HG03565 (cell line): ENCODE data around the gene TNNI3K.

Experiments
- ATAC-seq: cut with Tn5 transposase; IDR thresholded peaks from one replicate; pipeline ENCODE4 v1.9.1; 2021; ENCODE audit warnings: mild to moderate bottlenecking, moderate library complexity; ENCODE audit not compliant: unreplicated experiment

Gene TNNI3K

DNA sequence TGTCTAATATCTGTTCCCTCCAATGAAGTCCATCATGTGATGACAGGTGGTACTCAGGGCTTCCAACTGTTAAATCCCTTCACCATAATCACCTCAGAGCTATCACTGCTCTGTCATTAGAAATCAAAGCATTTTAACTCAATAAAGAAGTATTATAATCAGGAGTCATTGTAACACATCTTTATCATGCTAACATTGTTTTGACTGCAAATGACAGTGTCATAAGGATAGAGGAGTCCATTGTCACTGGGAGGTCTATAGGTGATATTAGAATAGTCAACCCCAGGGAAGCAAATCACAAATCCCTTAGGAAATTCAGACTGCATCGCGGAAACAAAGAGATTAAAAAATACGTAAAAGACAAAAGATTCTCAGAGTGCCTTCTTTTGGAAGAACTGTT is 246.4 kb downstream of the TNNI3K start:
- ATAC-seq = no peak

DNA sequence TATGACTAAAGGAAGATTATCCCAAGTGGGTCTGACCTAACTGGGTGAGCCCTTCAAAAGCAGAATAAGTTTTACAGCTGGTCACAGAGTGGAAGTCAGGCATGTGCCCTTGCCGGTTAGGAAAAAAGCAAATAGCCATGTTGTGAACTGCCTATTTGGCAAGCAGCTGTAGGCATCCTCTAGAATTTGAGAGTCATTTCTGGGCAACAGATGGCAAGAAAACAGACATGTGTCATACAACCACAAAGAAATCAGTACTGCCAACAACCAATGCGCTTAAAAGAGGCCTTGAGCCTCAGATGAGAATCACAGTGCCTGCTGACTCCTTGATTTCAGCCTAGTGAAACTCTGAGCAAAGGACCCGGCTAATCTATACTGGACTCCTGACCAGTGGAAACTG is 250.4 kb downstream of the TNNI3K start:
- no peak for ATAC-seq

DNA sequence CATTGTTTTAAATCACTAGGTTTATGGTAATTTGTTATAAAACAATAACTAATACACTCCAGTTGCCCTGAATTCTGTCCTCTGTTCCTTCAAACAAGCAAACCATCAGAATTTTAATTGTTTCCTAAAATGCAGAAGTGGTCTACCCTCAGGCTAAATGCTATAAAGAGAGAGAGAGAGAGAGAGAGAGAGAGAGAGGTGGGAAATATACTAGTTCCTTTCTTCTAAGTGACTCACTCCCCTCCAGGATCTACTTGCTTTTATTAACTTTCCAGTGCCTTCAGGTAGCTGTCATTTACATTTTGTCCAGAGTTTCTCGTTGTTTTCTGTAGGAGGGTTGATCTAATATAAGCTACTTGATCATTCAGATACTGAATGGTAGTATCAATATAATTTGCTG is 250.8 kb downstream of the TNNI3K start:
- ATAC-seq = no peak

DNA sequence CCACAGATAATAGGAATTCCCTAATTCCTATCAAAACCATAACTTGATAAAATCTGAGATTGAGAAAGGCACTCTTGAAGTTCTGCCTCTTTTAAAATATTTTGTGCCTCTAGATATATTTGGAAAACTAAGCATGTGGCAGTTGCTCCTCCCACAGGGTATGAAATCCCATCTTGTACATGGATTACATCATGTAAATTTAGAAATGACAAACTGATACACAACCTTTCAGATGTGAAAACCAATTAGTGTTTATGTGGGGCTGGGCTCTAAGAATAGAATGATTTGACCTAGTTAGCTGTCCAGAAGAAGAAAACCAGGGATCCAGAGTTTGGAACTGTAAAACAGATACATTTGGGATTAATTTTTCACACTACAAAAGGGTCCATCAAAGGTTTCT is 261.5 kb downstream of the TNNI3K start:
- ATAC-seq = no peak

DNA sequence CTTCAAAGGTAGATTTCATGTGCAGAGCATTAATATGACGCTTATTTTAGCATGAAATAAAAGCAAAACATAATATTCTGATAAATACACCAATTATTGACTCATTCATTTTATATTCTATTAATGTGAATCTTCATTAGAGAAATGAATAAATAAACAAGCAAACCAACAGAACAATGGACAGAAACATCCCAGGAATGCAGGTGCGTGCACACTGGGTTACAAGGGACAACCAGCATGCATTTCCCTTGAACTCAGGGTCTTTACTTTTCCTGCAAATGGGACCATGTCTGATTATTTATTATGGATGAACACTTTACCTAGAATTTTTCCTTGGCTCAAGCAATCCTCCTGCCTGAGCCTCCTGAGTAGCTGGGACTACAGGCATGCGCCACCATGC is 263.7 kb downstream of the TNNI3K start:
- ATAC-seq = no peak

DNA sequence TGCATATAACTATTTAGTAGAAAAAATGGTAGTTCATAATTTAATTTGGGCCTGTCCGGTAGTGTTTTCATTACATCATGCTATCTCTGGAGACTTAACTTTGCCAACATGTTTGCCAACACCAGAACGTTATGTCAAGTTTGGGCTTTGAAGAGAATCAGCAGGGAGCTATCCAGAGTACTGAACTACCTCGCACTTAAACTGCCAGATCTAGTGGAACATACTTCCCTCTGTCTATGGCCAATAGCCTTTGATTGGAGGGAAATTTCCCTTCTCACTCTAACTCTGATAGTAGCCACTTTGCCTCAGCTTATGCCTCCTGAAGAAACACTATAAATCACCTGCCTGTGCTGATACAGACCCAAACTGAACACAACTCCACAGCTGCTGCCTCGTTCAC is 267.2 kb downstream of the TNNI3K start:
- ATAC-seq = no peak

DNA sequence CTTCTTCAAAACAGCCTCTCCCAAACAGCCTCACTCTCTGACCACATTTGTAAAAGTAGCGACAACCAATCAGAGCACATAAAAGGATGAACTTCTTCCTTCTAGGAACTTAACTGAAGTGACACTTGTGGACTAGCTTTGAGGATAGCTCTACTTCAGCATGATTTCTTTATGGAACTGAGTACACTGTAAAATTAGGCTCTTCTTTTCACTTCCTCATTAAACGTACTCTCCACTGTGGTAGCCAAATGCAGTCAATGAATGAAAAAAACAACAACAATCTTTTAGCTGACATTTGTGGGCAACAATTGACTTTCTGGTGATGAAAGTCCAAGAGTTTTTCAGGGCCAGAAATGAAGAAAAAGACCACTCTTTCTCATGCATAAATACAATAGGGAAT is 267.7 kb downstream of the TNNI3K start:
- ATAC-seq = no peak

DNA sequence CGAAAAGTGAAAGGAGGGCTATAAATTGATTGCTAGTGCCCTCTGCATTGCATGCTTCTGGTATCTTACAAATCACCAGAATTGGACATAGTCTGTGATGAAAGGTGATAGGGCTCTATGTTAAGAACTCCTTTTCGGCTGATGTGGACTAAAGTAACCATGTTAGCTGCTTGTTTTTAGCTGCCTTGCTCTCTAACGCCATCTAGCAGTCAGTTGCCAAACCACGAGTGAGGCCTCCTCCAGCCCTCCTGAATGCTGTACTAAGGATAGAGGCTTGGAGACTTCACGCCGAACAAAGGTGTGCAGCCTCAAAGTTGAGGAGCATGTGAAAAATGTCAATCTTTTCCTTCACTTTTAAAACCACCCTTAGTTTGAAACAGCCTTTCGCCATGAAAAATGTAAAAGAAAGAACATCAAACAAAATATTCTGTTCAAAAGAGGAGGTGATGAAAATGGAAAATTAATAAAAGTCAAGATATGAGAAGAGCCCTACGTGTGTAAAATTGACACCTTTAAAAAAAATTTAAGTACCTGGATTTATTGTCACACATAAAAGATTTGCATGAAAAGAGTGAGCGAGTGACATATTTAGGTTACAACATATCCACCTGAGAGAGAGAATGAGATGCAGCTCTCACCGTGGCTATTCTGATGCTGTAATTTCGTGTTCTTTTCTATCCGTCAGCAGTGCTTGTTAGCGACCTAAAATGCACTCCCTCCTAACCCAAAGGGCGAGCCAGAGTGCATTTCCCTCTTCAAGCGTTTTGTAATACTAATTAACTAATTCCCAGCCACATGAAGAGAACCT is 269.1 kb downstream of the TNNI3K start:
- ATAC-seq = peak; percentile 94

DNA sequence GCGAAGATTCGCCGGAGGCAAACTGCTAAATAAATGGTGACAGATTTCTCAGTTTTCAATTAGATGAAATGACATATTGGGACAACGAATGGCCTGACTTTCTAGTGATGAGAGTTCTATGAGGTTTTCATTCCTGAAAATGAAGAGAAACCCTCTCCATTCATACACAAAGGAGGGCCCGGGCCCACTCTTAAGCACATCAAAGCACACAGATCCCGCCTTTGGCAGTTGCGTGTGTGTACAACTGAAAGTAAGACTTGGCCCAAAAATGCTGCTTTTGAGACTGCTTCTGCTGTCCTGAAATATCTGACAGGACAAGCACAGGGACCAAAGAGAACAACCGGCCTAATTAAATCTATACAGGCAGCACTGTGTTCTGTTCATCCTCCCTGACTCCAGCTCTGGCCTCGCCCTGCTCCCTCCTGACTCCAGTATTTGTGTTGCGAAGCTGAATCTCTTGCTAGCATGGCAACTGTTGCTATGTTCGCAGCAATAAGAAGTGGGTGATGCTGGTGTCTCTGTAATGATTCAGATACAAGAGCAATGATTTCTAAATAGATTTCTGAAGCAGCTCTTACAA is 269.8 kb downstream of the TNNI3K start:
- ATAC-seq = no peak

DNA sequence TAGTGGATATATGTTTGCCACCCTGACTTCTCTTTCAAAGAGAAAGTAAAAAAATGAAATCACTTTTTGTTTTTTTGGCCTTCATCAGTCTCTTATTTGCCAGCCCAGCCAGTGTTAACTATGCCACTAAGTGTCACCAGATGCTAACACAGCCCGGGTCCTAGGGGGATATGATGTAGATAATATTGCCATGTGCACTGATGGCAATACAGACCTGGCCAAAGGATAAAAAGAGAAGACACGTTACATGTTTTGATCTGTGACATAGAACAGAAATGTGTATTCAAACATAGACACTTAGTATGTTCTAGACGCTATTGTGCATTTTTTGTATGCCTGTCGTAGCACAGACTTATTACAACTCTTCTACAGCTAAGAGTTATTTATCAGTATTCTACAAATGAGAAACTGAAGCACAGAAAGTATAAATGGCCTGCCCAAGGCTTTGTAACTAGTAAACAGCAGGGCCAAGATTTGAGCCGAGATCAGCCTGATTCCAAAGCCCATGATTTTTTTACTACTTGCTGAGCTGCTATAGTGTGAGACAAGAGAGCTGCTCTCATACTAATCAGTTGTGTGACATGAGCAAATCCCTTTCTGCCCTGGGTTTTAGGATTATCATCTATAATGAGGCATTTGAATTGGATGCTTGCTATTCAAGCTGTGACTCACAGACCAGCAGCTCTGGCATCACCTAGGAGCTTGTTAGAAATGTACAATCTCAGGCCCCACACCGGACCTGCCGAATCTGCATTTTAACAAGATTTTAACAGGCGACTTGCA is 270.9 kb downstream of the TNNI3K start:
- ATAC-seq = no peak

DNA sequence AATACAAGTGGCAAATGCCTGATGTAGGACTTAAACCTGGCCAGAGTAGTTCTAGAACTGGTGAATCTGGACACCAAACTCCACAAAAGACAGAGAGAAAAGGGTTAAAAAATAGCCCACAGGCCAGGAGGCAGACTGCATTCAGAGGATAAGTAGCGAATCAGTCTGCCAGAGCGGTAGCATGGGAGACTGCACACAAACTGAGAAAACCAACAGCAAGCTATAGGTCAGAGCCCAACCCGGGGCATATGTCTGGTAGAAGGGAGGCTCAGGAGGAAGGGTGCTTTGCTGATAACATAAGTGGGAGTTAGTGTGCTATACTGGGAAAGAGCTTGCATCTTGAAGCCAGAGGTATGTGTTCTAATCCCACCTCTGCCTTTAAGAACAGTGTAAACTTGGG is 273.3 kb downstream of the TNNI3K start:
- no peak for ATAC-seq

DNA sequence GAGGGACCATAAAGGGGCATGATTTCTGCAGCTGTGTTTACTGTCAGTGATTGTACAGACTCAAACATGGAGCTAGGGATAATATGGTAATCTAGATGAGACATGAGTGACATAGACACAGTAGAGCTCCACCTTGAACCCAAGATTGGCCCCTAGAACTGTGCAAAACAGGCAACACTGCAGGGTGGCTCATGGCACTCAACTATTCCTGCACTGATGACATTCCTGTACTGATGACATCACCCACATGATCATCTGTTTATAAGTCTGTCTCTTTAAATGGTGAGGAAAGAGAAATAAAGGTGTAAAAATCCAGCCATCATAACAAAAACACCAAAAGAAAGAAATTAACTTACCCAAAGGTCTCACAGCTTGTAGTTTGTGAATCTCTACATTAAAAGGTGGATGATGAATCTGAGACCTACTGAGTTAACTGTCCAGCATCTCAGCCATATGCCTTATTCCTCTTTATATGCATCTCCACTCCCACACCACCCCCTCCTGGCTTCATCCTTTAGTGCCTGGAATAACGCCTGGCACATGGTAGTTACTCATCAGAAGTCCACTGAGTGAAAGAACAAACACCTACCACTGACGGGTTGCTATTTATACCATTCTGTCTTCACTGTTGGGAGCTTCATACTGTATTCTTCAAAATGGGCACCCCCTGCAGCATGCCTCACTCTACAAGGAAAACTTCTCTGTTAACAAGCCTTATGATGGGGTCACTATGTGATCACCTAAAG is 277.2 kb downstream of the TNNI3K start, which contains the start of gene LRRC53:
LRRC53 (minus strand) TSS at position 442 of the 746 bp plus-strand sequence. CDS start 29,262 bp downstream, outside the sequence.
- ATAC-seq = no peak

DNA sequence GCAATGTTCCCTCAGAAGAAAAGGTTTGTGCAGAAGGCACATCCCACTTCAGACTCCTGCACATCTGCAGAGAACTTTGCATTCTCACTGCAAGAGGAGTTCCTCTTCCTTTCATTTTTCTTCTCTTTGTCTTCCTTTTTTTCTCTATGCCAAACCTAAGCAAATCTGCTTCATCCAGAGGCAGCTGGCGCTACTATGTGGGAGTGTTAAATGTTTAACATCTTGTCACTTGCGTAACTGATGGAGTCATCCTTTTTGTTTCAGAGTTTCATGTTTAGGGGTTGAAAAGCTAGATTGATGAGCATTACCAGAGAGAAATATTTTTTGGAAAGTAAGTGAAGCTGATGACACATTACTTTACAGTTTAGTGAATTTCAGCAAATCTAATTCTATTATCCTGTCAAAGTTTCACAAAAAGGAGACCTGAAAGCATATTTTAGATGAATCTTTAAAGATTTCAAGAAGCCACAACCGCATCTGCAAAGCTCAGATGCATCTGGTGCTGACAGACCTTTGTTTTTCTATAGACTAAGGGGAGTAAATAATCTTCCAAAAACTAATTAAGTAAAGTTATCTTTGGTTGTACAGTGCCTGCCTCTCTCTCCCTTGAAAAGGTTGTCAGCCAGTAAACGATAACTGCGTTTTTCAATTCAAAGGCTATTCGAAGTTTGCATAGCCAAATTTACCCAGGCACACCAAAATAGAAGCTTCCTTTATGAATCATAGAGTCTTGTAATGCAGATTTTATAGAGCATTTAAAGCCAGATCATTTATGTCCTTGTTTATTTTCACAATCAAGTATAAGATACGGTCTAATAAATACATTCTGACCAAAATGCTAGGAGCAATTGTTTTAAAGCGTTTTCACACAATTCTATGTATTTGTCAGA is 278.5 kb downstream of the TNNI3K start:
- ATAC-seq = no peak

DNA sequence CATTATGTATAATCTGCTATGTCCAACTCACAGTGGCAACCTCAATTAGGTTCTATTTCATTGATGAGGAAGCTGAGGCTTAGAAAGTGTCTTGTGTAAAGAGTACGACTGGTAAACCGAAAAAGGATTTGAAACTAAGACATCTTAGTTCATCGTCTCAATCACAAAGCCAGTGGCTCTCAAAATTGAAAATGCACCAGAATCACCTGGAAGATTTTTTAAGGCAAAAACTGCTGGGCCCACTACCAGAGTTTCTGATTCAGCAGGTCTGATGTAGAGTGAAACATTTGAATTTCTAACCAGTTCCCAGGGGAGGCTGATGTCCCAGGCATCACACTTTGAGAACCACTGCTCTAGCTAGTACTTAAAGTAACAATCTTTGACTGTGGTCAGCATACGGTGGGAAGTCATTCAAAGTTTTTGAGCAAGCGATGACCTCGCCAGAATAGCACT is 282.4 kb downstream of the TNNI3K start:
- ATAC-seq = peak; percentile 86

DNA sequence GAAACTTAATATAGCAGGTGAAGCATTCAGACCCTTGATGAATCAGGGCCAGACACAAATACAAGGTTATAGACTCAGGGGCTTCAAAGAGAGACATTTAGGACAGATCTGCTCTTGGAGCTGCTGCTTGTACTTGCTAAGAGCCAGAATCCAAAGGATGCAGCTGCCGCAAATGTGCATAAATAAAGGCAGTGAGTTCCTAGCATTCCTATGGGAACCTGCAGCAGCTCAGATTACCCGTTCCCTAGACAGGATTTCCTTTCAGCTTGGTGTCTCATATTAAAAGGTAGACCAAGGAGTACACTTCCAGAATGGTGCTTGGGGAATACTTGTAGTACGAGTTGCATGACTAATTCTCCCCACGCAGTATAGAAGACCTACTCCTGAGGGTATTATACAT is 287.0 kb downstream of the TNNI3K start:
- no peak for ATAC-seq

DNA sequence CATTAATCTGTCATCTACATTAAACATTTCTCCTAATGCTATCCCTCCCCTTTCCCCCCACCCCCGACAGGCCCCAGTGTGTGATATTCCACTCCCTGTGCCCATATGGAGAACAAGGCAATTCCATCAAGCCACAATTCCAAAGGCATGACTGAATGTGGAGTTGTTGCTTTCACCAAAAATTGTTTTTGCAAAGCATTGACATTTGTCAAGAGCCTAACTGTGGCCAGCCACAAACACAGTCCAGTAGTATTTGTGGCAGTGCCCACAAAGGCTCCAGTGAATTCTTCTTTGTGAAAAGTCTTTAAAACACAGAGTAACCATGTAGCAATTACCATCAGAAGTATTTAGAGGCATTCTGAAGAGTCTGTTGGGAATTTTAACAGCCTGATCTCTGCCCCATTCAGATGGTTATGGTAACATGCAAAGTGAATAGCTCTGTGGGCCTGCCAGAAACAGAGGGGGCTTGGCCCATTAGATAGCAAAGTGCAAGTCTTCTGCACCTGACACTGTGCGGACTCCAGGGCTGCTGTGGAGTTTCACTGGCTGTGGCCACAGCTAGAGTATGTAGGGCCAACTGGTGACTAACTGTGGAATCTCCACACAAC is 288.8 kb downstream of the TNNI3K start:
- no peak for ATAC-seq

DNA sequence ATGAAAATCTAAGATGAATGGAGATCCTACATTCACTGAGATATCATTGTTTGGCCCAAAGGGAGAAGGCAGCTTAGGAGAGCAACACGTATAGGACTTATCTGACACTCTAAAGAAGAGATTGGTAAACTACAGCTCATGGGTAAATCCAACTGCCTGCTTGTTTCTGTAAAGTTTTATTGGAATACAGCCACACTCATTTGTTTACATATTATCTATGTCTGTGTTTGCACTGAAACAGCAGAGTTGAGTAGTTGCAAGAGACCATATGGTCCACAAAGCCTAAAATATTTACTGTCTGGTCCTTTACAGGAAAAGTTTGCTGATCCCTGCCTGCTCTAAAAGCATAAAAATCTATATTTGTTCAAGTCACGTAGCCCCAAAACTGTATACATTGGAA is 291.5 kb downstream of the TNNI3K start:
- no peak for ATAC-seq

DNA sequence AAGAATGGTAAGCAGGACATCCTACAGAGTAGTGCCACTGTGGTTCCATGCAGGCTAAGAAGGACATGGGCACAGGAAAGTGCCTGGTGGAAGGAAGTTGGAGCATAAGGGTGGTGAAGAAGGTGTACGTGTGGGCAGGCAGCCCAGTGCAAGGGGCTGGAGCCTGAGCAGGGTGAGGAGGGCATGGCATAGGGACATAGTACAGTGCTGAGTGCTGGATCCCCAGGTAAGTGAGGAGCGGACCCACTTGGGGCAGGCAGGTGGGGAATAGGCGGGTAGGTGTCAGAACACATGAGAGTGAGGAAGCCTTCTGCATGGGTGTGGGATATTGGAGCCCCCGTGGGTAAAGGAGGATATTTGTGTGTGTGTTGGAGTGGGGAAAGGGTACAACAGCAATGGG is 292.9 kb downstream of the TNNI3K start:
- ATAC-seq = no peak

DNA sequence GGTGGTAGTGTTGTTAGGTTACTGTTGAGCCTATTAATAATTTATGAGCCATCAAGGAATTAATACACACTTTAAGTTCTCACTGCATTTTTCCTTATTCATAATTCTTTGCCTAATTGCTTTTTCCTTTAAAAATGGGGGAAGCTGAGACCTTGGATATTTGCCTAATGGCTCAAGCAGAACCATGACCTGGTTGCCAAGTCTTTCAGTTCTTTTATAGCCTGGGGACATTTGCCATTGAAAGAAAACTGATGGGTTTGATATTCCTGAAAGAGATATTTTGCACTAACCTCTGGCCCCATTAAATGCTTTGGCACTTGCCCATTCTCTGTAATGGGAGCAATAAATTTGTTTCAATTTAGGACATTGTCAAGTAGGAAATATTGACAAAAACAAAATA is 295.7 kb downstream of the TNNI3K start:
- no peak for ATAC-seq

DNA sequence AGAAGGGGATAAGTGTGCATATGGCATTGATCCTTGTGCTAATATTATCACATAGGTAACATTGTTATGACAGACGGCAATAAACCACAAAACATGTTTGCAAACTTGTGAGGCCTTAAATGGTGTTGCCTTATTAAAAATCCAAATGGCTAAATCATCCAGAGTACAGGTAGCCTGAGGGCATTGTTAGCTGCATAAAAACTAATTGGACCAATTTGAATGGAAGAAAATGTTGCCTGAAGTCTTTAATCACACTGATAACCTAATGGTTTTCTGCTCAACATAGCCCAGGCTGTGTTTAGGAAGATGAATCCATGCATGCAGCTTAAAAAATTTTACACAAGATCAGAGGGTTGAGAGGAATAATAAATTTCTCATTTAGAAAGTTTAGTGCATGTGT is 296.6 kb downstream of the TNNI3K start:
- ATAC-seq = no peak
